Calu3 (cell line): ENCODE results near the gene FRMD5. TPM values are rescaled to one million over a fixed set of nuclear protein-coding genes. Genes with fewer than 3 reads are reported as not detected.
"Not testable (repeated sequence)": the region's sequence is repeated elsewhere in the genome, so short reads cannot be mapped to it uniquely, and the experiment has no call there.

Source experiments
- BruUV-seq: library from RNA; stranded (reverse); fragments of 400-500 nt; replicated peaks from 2 replicates; lab custom pipeline; 2021; lab: Mats Ljungman, UMichigan
- CTCF ChIA-PET: fragments of 300-600 bp; sonication (Branson Sonifier 250); formaldehyde crosslinking; loops from one replicate; lab custom pipeline; 2022; ENCODE audit warnings: antibody characterized with exemption; lab: Charles Lee
- DNase-seq: peaks from one replicate; pipeline ENCODE4 v3.0.0; 2022
- H3K27ac Mint-ChIP-seq: one replicate; pipeline ENCODE4 v1.8.0; 2022; ENCODE audit warnings: mixed read lengths; ENCODE audit not compliant: unreplicated experiment
- H3K27me3 Mint-ChIP-seq: one replicate; pipeline ENCODE4 v1.8.0; 2022; ENCODE audit warnings: mixed read lengths; ENCODE audit not compliant: unreplicated experiment
- H3K36me3 Mint-ChIP-seq: one replicate; pipeline ENCODE4 v1.8.0; 2022; ENCODE audit warnings: mild to moderate bottlenecking, moderate library complexity, mixed read lengths; ENCODE audit not compliant: insufficient read depth, unreplicated experiment
- H3K4me1 Mint-ChIP-seq: one replicate; pipeline ENCODE4 v1.8.0; 2022; ENCODE audit warnings: mild to moderate bottlenecking, low read depth, mixed read lengths; ENCODE audit not compliant: unreplicated experiment
- H3K4me3 Mint-ChIP-seq: one replicate; pipeline ENCODE4 v1.8.0; 2022; ENCODE audit warnings: mild to moderate bottlenecking, low read depth, moderate library complexity, mixed read lengths; ENCODE audit not compliant: unreplicated experiment
- H3K9me3 Mint-ChIP-seq: one replicate; pipeline ENCODE4 v1.8.0; 2022; ENCODE audit warnings: low read depth, mixed read lengths; ENCODE audit not compliant: unreplicated experiment
- CTCF ChIP-seq: fragments of 200-600 bp; IDR thresholded peaks from one replicate; pipeline ENCODE4 v1.8.0; 2022; ENCODE audit warnings: antibody characterized with exemption; ENCODE audit not compliant: unreplicated experiment
- intact Hi-C: fragments of 100-400 bp; cut with micrococcal nuclease; formaldehyde crosslinking; loops from one replicate; pipeline ENCODE4 v1.10.0; 2022; ENCODE audit not compliant: unreplicated experiment
- total RNA-seq: library from RNA; stranded (reverse); gene quantifications from 2 replicates; pipeline ENCODE4 v1.2.3, GENCODE V29; 2022

The FRMD5 gene
- total RNA-seq, 1 experiment from 2014 or later, result 10.9 TPM

- no TSS peak for BruUV-seq
- Mint-ChIP-seq H3K4me1 (no peaks in the 10 kb centered on the region), H3K27ac (no peak overlapping the region), H3K4me3 (no peak overlapping the region), H3K36me3 (no peaks in the 10 kb centered on the region), H3K9me3 (no peaks in the 10 kb centered on the region), H3K27me3 (no peaks in the 10 kb centered on the region)
- no peak for TF ChIP-seq CTCF
- no peak for DNase-seq
- CTCF ChIA-PET, result no interaction called here
- intact Hi-C loops, result no loop called here
These were observed 179.3 kb downstream of the FRMD5 start for GRCh38 chr15:44015545-44016305.

- TF ChIP-seq CTCF, result no peak
- Mint-ChIP-seq H3K9me3 (no peaks in the 10 kb centered on the region), H3K4me3 (no peak overlapping the region), H3K27ac (no peak overlapping the region), H3K27me3 (no peaks in the 10 kb centered on the region), H3K4me1 (no peaks in the 10 kb centered on the region), H3K36me3 (no peaks in the 10 kb centered on the region)
- intact Hi-C loops, result no loop called here
- DNase-seq, result no peak
- CTCF ChIA-PET, result no interaction called here
- BruUV-seq, result no TSS peak
These were observed 183.7 kb downstream of the FRMD5 start for GRCh38 chr15:44011238-44011854.

GRCh38 chr15:44010089-44010488 is 185.0 kb downstream of the FRMD5 start:
- CTCF ChIA-PET, result no interaction called here
- H3K4me3 Mint-ChIP-seq, result no peak overlapping the region
- no peaks in the 10 kb centered on the region for H3K36me3 Mint-ChIP-seq
- H3K27ac Mint-ChIP-seq, result no peak overlapping the region
- no peaks in the 10 kb centered on the region for H3K27me3 Mint-ChIP-seq
- H3K9me3 Mint-ChIP-seq, result no peaks in the 10 kb centered on the region
- no peak for DNase-seq
- intact Hi-C loops, result no loop called here
- H3K4me1 Mint-ChIP-seq, result no peaks in the 10 kb centered on the region
- no TSS peak for BruUV-seq
- no peak for TF ChIP-seq CTCF

- Mint-ChIP-seq H3K9me3 (no peaks in the 10 kb centered on the region), H3K4me1 (no peaks in the 10 kb centered on the region), H3K27me3 (no peaks in the 10 kb centered on the region), H3K27ac (peak overlapping the region; percentile 44), H3K36me3 (no peaks in the 10 kb centered on the region), H3K4me3 (no peak overlapping the region)
- TF ChIP-seq CTCF, result no peak
- CTCF ChIA-PET, result interaction anchor here (0.7 kb wide), 1 partner anchor 10 kb away, joined by 3 read pairs; no protein-coding TSS in a partner anchor
- intact Hi-C loops, result no loop called here
- DNase-seq, result no peak
- BruUV-seq, result no TSS peak
These were observed 186.0 kb downstream of the FRMD5 start for GRCh38 chr15:44009038-44009437.

GRCh38 chr15:44000248-44000647 is 194.8 kb downstream of the FRMD5 start:
- intact Hi-C loops, H3K4me3 Mint-ChIP-seq, H3K9me3 Mint-ChIP-seq, H3K27me3 Mint-ChIP-seq, H3K4me1 Mint-ChIP-seq, H3K36me3 Mint-ChIP-seq, DNase-seq, BruUV-seq, H3K27ac Mint-ChIP-seq: not testable (repeated sequence)
- CTCF ChIA-PET, result interaction anchor here (0.7 kb wide), 1 partner anchor 54 kb away, joined by 4 read pairs; no protein-coding TSS in a partner anchor
